Uterus (tissue), 4 donors: ENCODE measurements around the gene UBE2R2. TPM values are rescaled to one million over a fixed set of nuclear protein-coding genes. Genes with fewer than 3 reads are reported as not detected.

Source experiments
- DNase-seq, 2 donors: peaks; one replicate each; pipeline ENCODE4 v3.0.0-alpha.2; 2019 to 2020
- H3K27ac ChIP-seq, 2 donors: fragments of 200-600 bp; sonication (generic); 1 replicate in 1 of 2; 2 replicates in 1 of 2; pipeline ENCODE4 v1.5.1; 2016 to 2018
- H3K27me3 ChIP-seq, 2 donors: fragments of 200-600 bp; sonication (generic); one replicate each; pipeline ENCODE4 v1.5.1; 2018 to 2019; ENCODE audit warnings: control low read depth in 1 of 2
- H3K36me3 ChIP-seq, 2 donors: fragments of 200-600 bp; sonication (generic); one replicate each; pipeline ENCODE4 v1.5.1; 2019; ENCODE audit warnings: control low read depth in 1 of 2
- H3K4me1 ChIP-seq, 2 donors: fragments of 200-600 bp; sonication (generic); one replicate each; pipeline ENCODE4 v1.5.1; 2018 to 2019; ENCODE audit warnings: control low read depth in 1 of 2
- H3K4me3 ChIP-seq, 2 donors: fragments of 200-600 bp; sonication (generic); 1 replicate in 1 of 2; 2 replicates in 1 of 2; pipeline ENCODE4 v1.5.1; 2018 to 2019; ENCODE audit warnings: mild to moderate bottlenecking in 1 of 2
- H3K9me3 ChIP-seq, 2 donors: fragments of 200-600 bp; sonication (generic); one replicate each; pipeline ENCODE4 v1.5.1; 2019; ENCODE audit warnings: control low read depth in 1 of 2
- POLR2A ChIP-seq, 2 donors: fragments of 450-650 bp; IDR thresholded peaks; one replicate each; pipeline ENCODE4 v1.6.1; 2016; ENCODE audit warnings: antibody characterized with exemption in 2 of 2, mild to moderate bottlenecking in 1 of 2, moderate library complexity in 1 of 2
- intact Hi-C: fragments of 100-400 bp; cut with DNase I; formaldehyde crosslinking; loops from one replicate; pipeline ENCODE4 v1.15.1; 2023; ENCODE audit warnings: low total_unique reads
- total RNA-seq, 4 donors: library from RNA; depleted of rRNA in 3 of 4; stranded (reverse); fragments of >200 nt in 3 of 4; gene quantifications; one replicate each; pipeline versions ENCODE4 v1.1.0 to v1.2.4, GENCODE V29; 2014 to 2023
- TF ChIP-seq, protein P1 (sequence below), 4 experiments: fragments of 200-600 bp in 2 of 4; fragments of 450-650 bp in 2 of 4; sonication (generic) in 2 of 4; IDR thresholded peaks; one replicate each; pipeline ENCODE4 v1.5.1; 2016 to 2019; ENCODE audit warnings: antibody characterized with exemption in 4 of 4, mild to moderate bottlenecking in 2 of 4, moderate library complexity in 1 of 4
- donor health status: DM: yes; HTN: yes; CAD: no.

The UBE2R2 gene
- total RNA-seq, 4 donors from 2014 or later = 5.4 to 46.9 (median 22.1) TPM

- H3K4me3 ChIP-seq = no peak overlapping the region
- H3K27ac ChIP-seq = no peak overlapping the region
- H3K36me3 ChIP-seq = no peaks in the 10 kb centered on the region
- TF ChIP-seq, protein P1, sequence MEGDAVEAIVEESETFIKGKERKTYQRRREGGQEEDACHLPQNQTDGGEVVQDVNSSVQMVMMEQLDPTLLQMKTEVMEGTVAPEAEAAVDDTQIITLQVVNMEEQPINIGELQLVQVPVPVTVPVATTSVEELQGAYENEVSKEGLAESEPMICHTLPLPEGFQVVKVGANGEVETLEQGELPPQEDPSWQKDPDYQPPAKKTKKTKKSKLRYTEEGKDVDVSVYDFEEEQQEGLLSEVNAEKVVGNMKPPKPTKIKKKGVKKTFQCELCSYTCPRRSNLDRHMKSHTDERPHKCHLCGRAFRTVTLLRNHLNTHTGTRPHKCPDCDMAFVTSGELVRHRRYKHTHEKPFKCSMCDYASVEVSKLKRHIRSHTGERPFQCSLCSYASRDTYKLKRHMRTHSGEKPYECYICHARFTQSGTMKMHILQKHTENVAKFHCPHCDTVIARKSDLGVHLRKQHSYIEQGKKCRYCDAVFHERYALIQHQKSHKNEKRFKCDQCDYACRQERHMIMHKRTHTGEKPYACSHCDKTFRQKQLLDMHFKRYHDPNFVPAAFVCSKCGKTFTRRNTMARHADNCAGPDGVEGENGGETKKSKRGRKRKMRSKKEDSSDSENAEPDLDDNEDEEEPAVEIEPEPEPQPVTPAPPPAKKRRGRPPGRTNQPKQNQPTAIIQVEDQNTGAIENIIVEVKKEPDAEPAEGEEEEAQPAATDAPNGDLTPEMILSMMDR (IDR thresholded peaks at IDR 0.05) = no peak
- no peak for TF ChIP-seq POLR2A (IDR thresholded peaks at IDR 0.05)
- intact Hi-C loops = no loop called here
- DNase-seq = no peak
- no peaks in the 10 kb centered on the region for H3K9me3 ChIP-seq
- no peaks in the 10 kb centered on the region for H3K4me1 ChIP-seq
- H3K27me3 ChIP-seq = no peaks in the 10 kb centered on the region
Observed at GRCh38 chr9:33780276-33780675, 36.7 kb upstream of the UBE2R2 start.

DNA sequence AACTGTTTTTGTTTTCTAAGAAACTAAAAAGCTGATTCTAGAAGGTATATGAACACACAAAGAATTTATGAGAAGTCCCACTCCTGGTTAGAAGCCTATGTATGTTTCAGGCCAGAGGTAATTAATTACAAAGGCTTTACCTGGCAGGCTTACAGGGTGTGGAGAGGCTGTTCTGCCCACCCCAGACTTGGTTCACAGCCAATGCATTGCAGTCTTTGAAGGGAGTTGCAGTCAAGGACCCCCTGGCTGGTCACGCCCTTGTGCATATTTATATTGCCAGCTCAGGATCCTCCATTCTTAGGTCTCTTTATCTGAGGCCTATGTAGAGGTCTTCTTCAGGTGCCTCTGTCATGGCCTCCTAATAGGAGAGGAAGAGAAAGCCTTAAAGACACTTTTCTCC, 35.2 kb upstream of the UBE2R2 start:
- H3K4me1 ChIP-seq = no peaks in the 10 kb centered on the region
- H3K27me3 ChIP-seq = no peaks in the 10 kb centered on the region
- no peaks in the 10 kb centered on the region for H3K36me3 ChIP-seq
- H3K4me3 ChIP-seq = no peak overlapping the region
- DNase-seq = no peak
- intact Hi-C loops = no loop called here
- TF ChIP-seq, protein P1 (IDR thresholded peaks at IDR 0.05) = no peak
- no peak for TF ChIP-seq POLR2A (IDR thresholded peaks at IDR 0.05)
- no peaks in the 10 kb centered on the region for H3K9me3 ChIP-seq
- H3K27ac ChIP-seq = no peak overlapping the region

DNA sequence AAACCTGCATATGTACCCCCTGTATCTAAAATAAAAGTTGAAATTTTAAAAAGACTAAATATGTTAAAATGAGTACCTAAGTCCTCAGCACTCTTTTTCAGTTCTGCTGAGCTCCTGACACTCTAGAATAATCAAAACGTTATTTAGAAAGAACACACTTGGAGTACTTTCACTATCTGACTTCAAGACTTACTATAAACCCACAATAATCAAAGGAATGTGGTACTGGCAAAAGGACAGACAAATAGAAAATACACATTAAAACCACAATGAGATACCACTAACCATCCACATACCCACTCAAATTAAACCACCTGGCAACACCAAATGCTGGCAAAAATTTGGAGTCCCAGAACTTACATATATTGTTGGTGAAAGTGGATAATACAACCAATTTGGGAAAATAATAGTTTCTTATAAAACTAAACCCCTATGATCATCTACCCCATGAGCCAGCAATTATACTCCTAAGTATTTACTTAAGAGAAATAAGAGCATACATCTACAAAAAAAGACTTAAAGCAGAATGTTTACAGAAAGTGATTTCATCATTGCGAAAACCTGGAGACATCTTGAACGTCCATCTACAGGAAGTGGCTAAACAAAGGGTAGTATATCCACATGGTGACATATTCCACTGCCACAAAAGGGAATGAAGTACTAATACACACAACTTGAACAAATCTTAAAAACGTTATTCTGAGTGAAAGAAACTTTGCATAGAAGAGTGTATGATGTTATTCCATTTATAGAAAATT, 34.4 kb upstream of the UBE2R2 start:
- Histone ChIP-seq H3K4me1 (no peaks in the 10 kb centered on the region), H3K4me3 (no peak overlapping the region), H3K9me3 (no peaks in the 10 kb centered on the region), H3K27me3 (no peaks in the 10 kb centered on the region), H3K27ac (no peak overlapping the region), H3K36me3 (no peaks in the 10 kb centered on the region)
- intact Hi-C loops = no loop called here
- no peak for TF ChIP-seq POLR2A (IDR thresholded peaks at IDR 0.05)
- TF ChIP-seq, protein P1 (IDR thresholded peaks at IDR 0.05) = no peak
- DNase-seq = no peak

GRCh38 chr9:33785914-33786313, 31.0 kb upstream of the UBE2R2 start:
- intact Hi-C loops = no loop called here
- no peak for DNase-seq
- TF ChIP-seq, protein P1 (IDR thresholded peaks at IDR 0.05) = no peak
- TF ChIP-seq POLR2A (IDR thresholded peaks at IDR 0.05) = no peak
- Histone ChIP-seq H3K27me3 (no peaks in the 10 kb centered on the region), H3K4me3 (no peak overlapping the region), H3K9me3 (no peaks in the 10 kb centered on the region), H3K4me1 (no peaks in the 10 kb centered on the region), H3K27ac (no peak overlapping the region), H3K36me3 (no peaks in the 10 kb centered on the region)

- TF ChIP-seq, protein P1 (IDR thresholded peaks at IDR 0.05) = no peak
- TF ChIP-seq POLR2A (IDR thresholded peaks at IDR 0.05) = no peak
- intact Hi-C loops = no loop called here
- DNase-seq = no peak
- Histone ChIP-seq H3K27ac (no peak overlapping the region), H3K36me3 (no peaks in the 10 kb centered on the region), H3K27me3 (no peaks in the 10 kb centered on the region), H3K4me1 (no peaks in the 10 kb centered on the region), H3K4me3 (no peak overlapping the region), H3K9me3 (no peaks in the 10 kb centered on the region)
Observed at GRCh38 chr9:33786681-33787080, 30.3 kb upstream of the UBE2R2 start.
